Left lung (tissue), 10 donors: ENCODE data around the gene ZNF423. TPM values are rescaled to one million over a fixed set of nuclear protein-coding genes. Genes with fewer than 3 reads are reported as not detected.

Source experiments
- ATAC-seq: fragments of 200-7000 bp; cut with Tn5 transposase; one replicate; pipeline ENCODE4 v1.9.1; 2020; ENCODE audit warnings: moderate library complexity
- DNase-seq, 4 donors: peaks; one replicate each; pipeline ENCODE4 v3.0.0-alpha.2; 2013 to 2020
- H3K27ac ChIP-seq, 2 donors: fragments of 200-600 bp; sonication (generic) in 1 of 2; one replicate each; pipeline versions ENCODE4 v1.5.0 to v1.8.0; 2020 to 2021
- H3K27me3 ChIP-seq, 2 donors: fragments of 200-600 bp; sonication (generic) in 1 of 2; one replicate each; pipeline versions ENCODE4 v1.5.0 to v1.8.0; 2020 to 2021
- H3K36me3 ChIP-seq, 2 donors: fragments of 200-600 bp; sonication (generic) in 1 of 2; one replicate each; pipeline versions ENCODE4 v1.5.0 to v1.8.0; 2020 to 2021
- H3K4me1 ChIP-seq, 2 donors: fragments of 200-600 bp; one replicate each; pipeline ENCODE4 v1.8.0; 2021
- H3K4me3 ChIP-seq, 2 donors: fragments of 200-600 bp; sonication (generic) in 1 of 2; one replicate each; pipeline versions ENCODE4 v1.5.0 to v1.8.0; 2020 to 2021; ENCODE audit warnings: mild to moderate bottlenecking in 1 of 2
- H3K9me3 ChIP-seq, 2 donors: fragments of 200-600 bp; sonication (generic) in 1 of 2; one replicate each; pipeline versions ENCODE4 v1.5.0 to v1.8.0; 2020 to 2021
- intact Hi-C, 2 donors: fragments of 100-400 bp; cut with DNase I; formaldehyde crosslinking; loops; one replicate each; pipeline versions ENCODE4 v1.11.2 to v1.14.2; 2022
- polyA plus RNA-seq, 6 donors: library from polyadenylated mRNA; unstranded; fragments of 120-200 nt; gene quantifications; one replicate each; pipeline ENCODE4 v1.2.1, GENCODE V29; 2013; ENCODE audit not compliant: insufficient read length in 6 of 6
- total RNA-seq, 2 donors: library from RNA; stranded (reverse); fragmentation: NEBNext Ultra II Directional; extraction: Animal tissue kit (Norgen Biotek cat#: 25700); gene quantifications; one replicate each; pipeline ENCODE4 v1.2.1, GENCODE V29; 2021
- TF ChIP-seq, protein P1 (sequence below), 2 donors: fragments of 200-600 bp; sonication (generic) in 1 of 2; IDR thresholded peaks; one replicate each; pipeline versions ENCODE4 v1.5.0 to v1.8.0; 2021; ENCODE audit warnings: antibody characterized with exemption in 2 of 2
- donor health status: DM: no; HTN: yes; CAD: no.
- donor health status: DM: no; HTN: no; CAD: no.

The ZNF423 gene
- total and polyA plus RNA-seq, 8 donors, result 7.8 to 30.5 (median 26.6) TPM

DNA sequence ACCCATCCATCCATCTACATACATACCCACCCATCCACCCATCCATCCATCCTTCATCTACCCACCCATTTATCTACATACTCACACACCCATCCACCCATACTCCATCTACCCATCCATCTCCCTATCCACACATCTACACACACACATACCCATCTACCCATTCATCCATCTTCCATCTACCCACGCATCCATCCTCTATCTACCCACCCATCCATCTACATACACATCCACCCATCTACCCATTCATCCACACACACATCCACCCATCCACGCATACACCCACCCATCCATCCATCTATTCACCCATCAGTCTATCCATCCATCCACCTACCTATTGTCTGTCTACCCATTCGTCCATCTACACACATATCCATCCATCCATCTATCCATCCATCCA lies 227.8 kb downstream of the ZNF423 start:
- no peaks in the 10 kb centered on the region for H3K4me1 ChIP-seq
- no peak overlapping the region for H3K4me3 ChIP-seq
- H3K27me3 ChIP-seq, result no peaks in the 10 kb centered on the region
- DNase-seq (no peak), ATAC-seq (no peak)
- intact Hi-C loops, result no loop called here
- H3K36me3 ChIP-seq, result no peaks in the 10 kb centered on the region
- H3K9me3 ChIP-seq, result peaks cover 0 to 1% of the 10 kb centered on the region in 2 donors
- H3K27ac ChIP-seq, result no peak overlapping the region
- TF ChIP-seq, protein P1, sequence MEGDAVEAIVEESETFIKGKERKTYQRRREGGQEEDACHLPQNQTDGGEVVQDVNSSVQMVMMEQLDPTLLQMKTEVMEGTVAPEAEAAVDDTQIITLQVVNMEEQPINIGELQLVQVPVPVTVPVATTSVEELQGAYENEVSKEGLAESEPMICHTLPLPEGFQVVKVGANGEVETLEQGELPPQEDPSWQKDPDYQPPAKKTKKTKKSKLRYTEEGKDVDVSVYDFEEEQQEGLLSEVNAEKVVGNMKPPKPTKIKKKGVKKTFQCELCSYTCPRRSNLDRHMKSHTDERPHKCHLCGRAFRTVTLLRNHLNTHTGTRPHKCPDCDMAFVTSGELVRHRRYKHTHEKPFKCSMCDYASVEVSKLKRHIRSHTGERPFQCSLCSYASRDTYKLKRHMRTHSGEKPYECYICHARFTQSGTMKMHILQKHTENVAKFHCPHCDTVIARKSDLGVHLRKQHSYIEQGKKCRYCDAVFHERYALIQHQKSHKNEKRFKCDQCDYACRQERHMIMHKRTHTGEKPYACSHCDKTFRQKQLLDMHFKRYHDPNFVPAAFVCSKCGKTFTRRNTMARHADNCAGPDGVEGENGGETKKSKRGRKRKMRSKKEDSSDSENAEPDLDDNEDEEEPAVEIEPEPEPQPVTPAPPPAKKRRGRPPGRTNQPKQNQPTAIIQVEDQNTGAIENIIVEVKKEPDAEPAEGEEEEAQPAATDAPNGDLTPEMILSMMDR (IDR thresholded peaks at IDR 0.05), result no peak

DNA sequence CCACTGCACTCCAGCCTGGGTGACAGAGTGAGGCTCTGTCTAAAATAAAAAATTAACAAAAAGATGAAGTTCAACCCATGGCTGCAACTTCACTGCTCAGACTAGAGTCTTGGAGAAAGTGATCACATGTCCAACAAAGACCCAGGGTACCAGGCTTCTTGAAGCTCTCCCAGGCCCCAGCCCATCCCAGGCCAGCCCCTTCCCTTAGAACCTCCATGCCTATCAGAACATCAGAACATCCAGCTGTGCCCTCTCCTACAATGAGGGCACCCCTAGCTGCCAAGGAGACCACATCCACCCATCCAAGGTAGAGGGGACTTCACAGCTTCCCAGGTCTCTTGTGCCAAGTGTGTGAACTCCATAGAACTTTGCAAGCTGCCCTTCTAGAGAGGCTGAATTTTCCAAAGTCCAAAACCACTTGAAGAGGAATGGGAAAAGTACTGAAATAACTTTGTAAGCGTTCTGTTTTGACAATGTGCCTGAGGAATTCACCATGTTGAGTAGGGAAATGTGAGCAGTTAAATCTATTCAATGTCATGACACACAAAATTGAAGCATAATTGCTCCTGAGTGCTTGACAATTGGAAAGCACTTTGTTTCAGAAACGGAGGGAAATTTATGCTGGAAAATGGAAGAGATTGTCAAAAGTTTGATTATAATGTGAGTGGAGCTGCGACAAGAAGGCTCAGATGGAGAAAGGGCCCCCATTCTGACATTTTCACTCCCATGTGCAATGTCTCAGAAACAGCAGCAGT lies 230.4 kb downstream of the ZNF423 start:
- TF ChIP-seq, protein P1 (IDR thresholded peaks at IDR 0.05), result no peak
- no peak overlapping the region for H3K4me3 ChIP-seq
- intact Hi-C loops, result no loop called here
- H3K27ac ChIP-seq, result no peak overlapping the region
- no peaks in the 10 kb centered on the region for H3K36me3 ChIP-seq
- no peaks in the 10 kb centered on the region for H3K27me3 ChIP-seq
- H3K4me1 ChIP-seq, result peaks cover 0 to 6% of the 10 kb centered on the region in 2 donors
- ATAC-seq (no peak), DNase-seq (no peak)
- H3K9me3 ChIP-seq, result peaks cover 0 to 1% of the 10 kb centered on the region in 2 donors

- TF ChIP-seq, protein P1 (IDR thresholded peaks at IDR 0.05), result no peak
- intact Hi-C loops, result no loop called here
- no peak overlapping the region for H3K27ac ChIP-seq
- no peaks in the 10 kb centered on the region for H3K36me3 ChIP-seq
- H3K4me1 ChIP-seq, result peaks cover 0 to 9% of the 10 kb centered on the region in 2 donors
- ATAC-seq (no peak), DNase-seq (no peak)
- no peaks in the 10 kb centered on the region for H3K9me3 ChIP-seq
- no peak overlapping the region for H3K4me3 ChIP-seq
- H3K27me3 ChIP-seq, result no peaks in the 10 kb centered on the region
Observed at GRCh38 chr16:49623501-49624266, 232.2 kb downstream of the ZNF423 start.

GRCh38 chr16:49622421-49623402 lies 233.2 kb downstream of the ZNF423 start:
- Histone ChIP-seq H3K9me3 (no peaks in the 10 kb centered on the region), H3K36me3 (no peaks in the 10 kb centered on the region), H3K27me3 (no peaks in the 10 kb centered on the region), H3K4me3 (no peak overlapping the region), H3K4me1 (peaks cover 0 to 9% of the 10 kb centered on the region in 2 donors), H3K27ac (no peak overlapping the region)
- intact Hi-C loops, result no loop called here
- no peak for ATAC-seq
- TF ChIP-seq, protein P1 (IDR thresholded peaks at IDR 0.05), result no peak
- DNase-seq, result no peak
